C4-2B (cell line): ENCODE results near the gene WT1.

Source experiments
- ZFX ChIP-seq: fragments of 450-650 bp; IDR thresholded peaks from 2 replicates; pipeline ENCODE4 v1.6.1; 2017
- TF ChIP-seq, protein P1 (sequence below): fragments of 450-650 bp; conservative IDR thresholded peaks from 2 replicates; pipeline ENCODE4 v1.5.1; 2017; ENCODE audit warnings: mild to moderate bottlenecking

DNA sequence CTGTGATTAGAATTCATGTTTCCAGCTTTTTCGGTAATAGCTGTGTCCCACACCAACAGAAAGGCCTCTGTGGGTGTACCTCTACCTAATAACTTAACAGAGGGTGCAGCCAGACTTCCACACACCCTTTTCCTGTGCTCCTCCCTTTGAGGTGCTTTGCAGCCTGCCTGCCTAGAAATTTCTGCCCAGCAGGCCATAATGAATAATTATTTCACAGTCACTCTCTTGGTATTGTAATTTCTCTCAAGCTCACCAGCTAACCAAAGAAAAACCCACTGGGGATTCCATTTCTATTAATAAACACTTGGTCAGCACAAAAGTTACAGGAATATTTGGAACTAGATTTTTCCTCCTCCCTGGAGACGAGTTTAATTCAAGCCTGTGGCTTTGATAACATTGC is 13.3 kb downstream of the WT1 start:
- no peak for TF ChIP-seq ZFX
- TF ChIP-seq, protein P1, sequence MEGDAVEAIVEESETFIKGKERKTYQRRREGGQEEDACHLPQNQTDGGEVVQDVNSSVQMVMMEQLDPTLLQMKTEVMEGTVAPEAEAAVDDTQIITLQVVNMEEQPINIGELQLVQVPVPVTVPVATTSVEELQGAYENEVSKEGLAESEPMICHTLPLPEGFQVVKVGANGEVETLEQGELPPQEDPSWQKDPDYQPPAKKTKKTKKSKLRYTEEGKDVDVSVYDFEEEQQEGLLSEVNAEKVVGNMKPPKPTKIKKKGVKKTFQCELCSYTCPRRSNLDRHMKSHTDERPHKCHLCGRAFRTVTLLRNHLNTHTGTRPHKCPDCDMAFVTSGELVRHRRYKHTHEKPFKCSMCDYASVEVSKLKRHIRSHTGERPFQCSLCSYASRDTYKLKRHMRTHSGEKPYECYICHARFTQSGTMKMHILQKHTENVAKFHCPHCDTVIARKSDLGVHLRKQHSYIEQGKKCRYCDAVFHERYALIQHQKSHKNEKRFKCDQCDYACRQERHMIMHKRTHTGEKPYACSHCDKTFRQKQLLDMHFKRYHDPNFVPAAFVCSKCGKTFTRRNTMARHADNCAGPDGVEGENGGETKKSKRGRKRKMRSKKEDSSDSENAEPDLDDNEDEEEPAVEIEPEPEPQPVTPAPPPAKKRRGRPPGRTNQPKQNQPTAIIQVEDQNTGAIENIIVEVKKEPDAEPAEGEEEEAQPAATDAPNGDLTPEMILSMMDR = no peak
